H1 (cell line): ENCODE results near the gene MAML3. TPM values are rescaled to one million over a fixed set of nuclear protein-coding genes. Genes with fewer than 3 reads are reported as not detected.

Source experiments
- CTCF ChIA-PET: fragments of 300-600 bp; sonication (Branson Sonifier 250); formaldehyde crosslinking; loops from one replicate; lab custom pipeline; 2021; ENCODE audit not compliant: partially characterized antibody; lab: Charles Lee
- POLR2A ChIA-PET: fragments of 300-600 bp; sonication (Branson Sonifier 250); formaldehyde crosslinking; loops from one replicate; lab custom pipeline; 2021; ENCODE audit warnings: inconsistent platforms; ENCODE audit not compliant: partially characterized antibody; lab: Charles Lee
- DNase-seq, 2 experiments: peaks; one replicate each; pipeline versions ENCODE4 v3.0.0 to v3.0.0-alpha.2; 2010 to 2022; ENCODE audit warnings: low spot score in 2 of 2, low read depth in 1 of 2, mixed read lengths in 1 of 2
- FAIRE-seq: peaks from 2 replicates; lab custom pipeline; 2011; peaks lifted over from hg19 to GRCh38; lab: Jason Lieb, UNC
- H2AFZ ChIP-seq: 2 replicates; pipeline ENCODE4 v1.8.1; 2012; ENCODE audit warnings: low read length, inconsistent platforms
- H2AK5ac ChIP-seq: 2 replicates; pipeline ENCODE4 v1.6.1; 2013; ENCODE audit warnings: low read depth, low read length
- H2BK120ac ChIP-seq: replicated peaks from 2 replicates; pipeline ENCODE3; 2013; ENCODE audit warnings: low read depth, low read length, inconsistent platforms
- H2BK12ac ChIP-seq: 2 replicates; pipeline ENCODE4 v1.6.1; 2013; ENCODE audit warnings: low read depth, low read length
- H2BK15ac ChIP-seq: 2 replicates; pipeline ENCODE4 v1.6.1; 2013; ENCODE audit warnings: low read length
- H2BK20ac ChIP-seq: 2 replicates; pipeline ENCODE4 v1.6.1; 2013; ENCODE audit warnings: low read length
- H2BK5ac ChIP-seq: 2 replicates; pipeline ENCODE4 v1.6.1; 2013; ENCODE audit warnings: low read depth, low read length
- H3K14ac ChIP-seq: 2 replicates; pipeline ENCODE4 v1.6.1; 2013; ENCODE audit warnings: inconsistent platforms; ENCODE audit not compliant: insufficient read length
- H3K18ac ChIP-seq: 2 replicates; pipeline ENCODE4 v1.6.1; 2013; ENCODE audit warnings: low read length; ENCODE audit errors: extremely low read depth
- H3K23ac ChIP-seq: 2 replicates; pipeline ENCODE4 v1.6.1; 2013; ENCODE audit warnings: inconsistent platforms; ENCODE audit not compliant: insufficient read length
- H3K23me2 ChIP-seq: 2 replicates; pipeline ENCODE4 v1.6.1; 2013; ENCODE audit warnings: low read depth, low read length
- H3K27ac ChIP-seq: 2 replicates; pipeline ENCODE4 v1.6.1; 2011; ENCODE audit warnings: low read depth, low read length, inconsistent platforms
- H3K27me3 ChIP-seq, 4 experiments: replicated peaks in 1 of 4; 1 replicate in 1 of 4; 2 replicates in 3 of 4; pipeline versions ENCODE4 v1.6.1 to v1.8.1; 2011 to 2013; ENCODE audit warnings: low read length in 3 of 4, mild to moderate bottlenecking in 3 of 4, inconsistent platforms in 2 of 4, mixed read lengths in 2 of 4, moderate library complexity in 1 of 4; ENCODE audit not compliant: control insufficient read depth in 3 of 4, insufficient read depth in 3 of 4; ENCODE audit errors: extremely low read depth in 1 of 4
- H3K36me3 ChIP-seq, 4 experiments: 2 replicates each; pipeline versions ENCODE4 v1.6.1 to v1.8.1; 2011 to 2013; ENCODE audit warnings: mild to moderate bottlenecking in 4 of 4, low read length in 3 of 4, moderate library complexity in 2 of 4, control low read depth in 1 of 4, inconsistent platforms in 1 of 4; ENCODE audit not compliant: insufficient read depth in 4 of 4, control insufficient read depth in 2 of 4
- H3K4ac ChIP-seq: replicated peaks from 2 replicates; pipeline ENCODE3; 2013; ENCODE audit warnings: low read length, low read depth, mixed read lengths, inconsistent platforms; ENCODE audit not compliant: insufficient read length
- H3K4me1 ChIP-seq, 4 experiments: replicated peaks in 1 of 4; 1 replicate in 1 of 4; 2 replicates in 3 of 4; pipeline versions ENCODE4 v1.6.1 to v1.8.1; 2011 to 2013; ENCODE audit warnings: low read length in 3 of 4, inconsistent platforms in 2 of 4, mixed read lengths in 1 of 4; ENCODE audit not compliant: insufficient read depth in 4 of 4, control insufficient read depth in 3 of 4
- H3K4me2 ChIP-seq, 2 experiments: 2 replicates each; pipeline versions ENCODE4 v1.6.1 to v1.8.1; 2011 to 2013; ENCODE audit warnings: low read depth in 2 of 2, low read length in 2 of 2, control low read depth in 1 of 2, inconsistent platforms in 1 of 2, mild to moderate bottlenecking in 1 of 2; ENCODE audit not compliant: insufficient read depth in 1 of 2
- H3K4me3 ChIP-seq, 4 experiments: fragments of 200-600, 300-600 bp in 1 of 4; sonication (generic), shearing (Covaris generic), sonication (Bioruptor Twin) in 1 of 4; 2 replicates each; pipeline versions ENCODE4 v1.5.1 to v1.8.1; 2011 to 2016; ENCODE audit warnings: low read length in 4 of 4, low read depth in 3 of 4, control low read depth in 2 of 4, inconsistent platforms in 2 of 4, mild to moderate bottlenecking in 2 of 4, mixed read lengths in 1 of 4, moderate library complexity in 1 of 4; ENCODE audit not compliant: insufficient read depth in 2 of 4; ENCODE audit errors: extremely low read depth in 1 of 4
- H3K56ac ChIP-seq: replicated peaks from 2 replicates; pipeline ENCODE3; 2013; ENCODE audit warnings: low read depth, mild to moderate bottlenecking, mixed read lengths, low read length, inconsistent platforms; ENCODE audit not compliant: insufficient read length
- H3K79me1 ChIP-seq: 2 replicates; pipeline ENCODE4 v1.6.1; 2013; ENCODE audit warnings: low read depth, low read length, control low read depth
- H3K79me2 ChIP-seq, 2 experiments: 2 replicates each; pipeline versions ENCODE4 v1.6.1 to v1.8.1; 2012 to 2013; ENCODE audit warnings: low read length in 2 of 2, mild to moderate bottlenecking in 2 of 2, inconsistent platforms in 1 of 2; ENCODE audit not compliant: insufficient read depth in 2 of 2, control insufficient read depth in 1 of 2
- H3K9ac ChIP-seq, 4 experiments: replicated peaks in 1 of 4; 1 replicate in 1 of 4; 2 replicates in 3 of 4; pipeline versions ENCODE4 v1.6.1 to v1.8.1; 2011 to 2013; ENCODE audit warnings: low read depth in 3 of 4, low read length in 3 of 4, control low read depth in 2 of 4, mild to moderate bottlenecking in 2 of 4, moderate library complexity in 2 of 4, inconsistent platforms in 1 of 4; ENCODE audit errors: extremely low read depth in 1 of 4
- H3K9me3 ChIP-seq, 2 experiments: 2 replicates each; pipeline versions ENCODE4 v1.6.1 to v1.8.1; 2012 to 2013; ENCODE audit warnings: mild to moderate bottlenecking in 2 of 2, moderate library complexity in 2 of 2, control low read depth in 1 of 2, inconsistent platforms in 1 of 2, low read depth in 1 of 2, low read length in 1 of 2, mixed read lengths in 1 of 2; ENCODE audit not compliant: insufficient read depth in 2 of 2
- H4K20me1 ChIP-seq, 2 experiments: replicated peaks in 1 of 2; 2 replicates each; pipeline versions ENCODE3 to v1.8.1; 2011 to 2013; ENCODE audit warnings: inconsistent platforms in 2 of 2, low read length in 2 of 2, mild to moderate bottlenecking in 1 of 2; ENCODE audit not compliant: insufficient read depth in 2 of 2, control insufficient read depth in 1 of 2
- H4K5ac ChIP-seq: 2 replicates; pipeline ENCODE4 v1.6.1; 2013; ENCODE audit warnings: low read length, low read depth, mixed read lengths, inconsistent platforms; ENCODE audit not compliant: insufficient read length
- H4K8ac ChIP-seq: 2 replicates; pipeline ENCODE4 v1.8.0; 2013; ENCODE audit warnings: mild to moderate bottlenecking, moderate library complexity, low read length, inconsistent platforms; ENCODE audit not compliant: insufficient read depth; ENCODE audit errors: extremely low read depth
- H4K91ac ChIP-seq: replicated peaks from 2 replicates; pipeline ENCODE3; 2013; ENCODE audit warnings: low read length, mixed read lengths, inconsistent platforms; ENCODE audit not compliant: insufficient read length
- CBX5 ChIP-seq: fragments of 300-800, 300-1000 bp; sonication (generic); IDR thresholded peaks from 2 replicates; pipeline ENCODE4 v1.7.1; 2016; ENCODE audit warnings: antibody characterized with exemption, low read length, low read depth
- CBX8 ChIP-seq: fragments of 300-800, 300-1000 bp; sonication (generic); IDR thresholded peaks from 2 replicates; pipeline ENCODE4 v1.7.1; 2016; ENCODE audit warnings: low read depth, low read length, borderline replicate concordance
- CHD2 ChIP-seq: IDR thresholded peaks from 2 replicates; pipeline ENCODE4 v1.6.1; 2012; ENCODE audit warnings: low read length, improper control_type of control experiment
- JUN ChIP-seq: IDR thresholded peaks from 2 replicates; pipeline ENCODE4 v1.6.1; 2011; ENCODE audit warnings: low read depth, mild to moderate bottlenecking, improper control_type of control experiment, low read length
- JUND ChIP-seq: IDR thresholded peaks from 2 replicates; pipeline ENCODE4 v1.6.1; 2011; ENCODE audit warnings: mild to moderate bottlenecking, improper control_type of control experiment, low read length
- MAFK ChIP-seq: IDR thresholded peaks from 2 replicates; pipeline ENCODE4 v1.6.1; 2012; ENCODE audit warnings: low read depth, mild to moderate bottlenecking, improper control_type of control experiment, low read length
- PHF8 ChIP-seq: fragments of 200-600 bp; sonication (generic); conservative IDR thresholded peaks from 2 replicates; pipeline ENCODE4 v1.7.1; 2012; ENCODE audit warnings: low read depth, mild to moderate bottlenecking, inconsistent platforms, low read length, moderate library complexity
- RFX5 ChIP-seq: IDR thresholded peaks from 2 replicates; pipeline ENCODE4 v1.6.1; 2011; ENCODE audit warnings: low read depth, low read length, improper control_type of control experiment, borderline replicate concordance
- SP1 ChIP-seq: IDR thresholded peaks from 2 replicates; pipeline ENCODE4 v1.6.1; 2011; ENCODE audit warnings: low read depth, low read length
- TBP ChIP-seq: IDR thresholded peaks from 2 replicates; pipeline ENCODE4 v1.6.1; 2011; ENCODE audit warnings: low read depth, low read length, improper control_type of control experiment
- ZNF274 ChIP-seq: IDR thresholded peaks from 2 replicates; pipeline ENCODE4 v1.7.0; 2012; ENCODE audit warnings: low read length, borderline replicate concordance; ENCODE audit errors: extremely low read depth
- WGBS, 2 experiments: shearing (Covaris generic) in 1 of 2; methylation state at CpG; one replicate each; pipeline versions ENCODE4 v1.1.6 to v1.1.7; 2013 to 2015; ENCODE audit warnings: low lambda C conversion rate in 2 of 2, mixed read lengths in 2 of 2, inconsistent platforms in 1 of 2, low coverage in 1 of 2, missing lambda C conversion rate in 1 of 2; ENCODE audit not compliant: insufficient replicate concordance in 2 of 2, insufficient coverage in 1 of 2, insufficient read length in 1 of 2; ENCODE audit errors: extremely low coverage in 1 of 2, missing lambda C conversion rate in 1 of 2; 5-methylcytosine and 5-hydroxymethylcytosine counted together
- polyA plus RNA-seq, 7 experiments: library from polyadenylated mRNA; depleted of rRNA in 3 of 7; stranded (reverse) in 5 of 7; unstranded in 2 of 7; fragments of >200 nt in 5 of 7; fragments of 200-250 nt in 2 of 7; gene quantifications; 1 replicate in 5 of 7; 2 replicates in 1 of 7; 4 replicates in 1 of 7; pipeline versions ENCODE4 v1.2.1 to v1.2.3, GENCODE V29; 2011 to 2013; ENCODE audit warnings: missing spikeins in 2 of 7, mixed read lengths in 2 of 7
- total RNA-seq: library from RNA; stranded (reverse); fragmentation: NEBNext Ultra II Directional; extraction: Animal tissue kit (Norgen Biotek cat#: 25700); gene quantifications from 2 replicates; pipeline ENCODE4 v1.2.1, GENCODE V29; 2021
- TF ChIP-seq, protein P1 (sequence below): IDR thresholded peaks from 2 replicates; pipeline ENCODE4 v1.6.1; 2012; ENCODE audit warnings: low read length, inconsistent platforms

The MAML3 gene
- total and polyA plus RNA-seq, 2 of the 8 experiments (the other 6 are each of a cell fraction or from before 2014, with no cell fraction given) = 2.1 to 5.7 TPM

DNA sequence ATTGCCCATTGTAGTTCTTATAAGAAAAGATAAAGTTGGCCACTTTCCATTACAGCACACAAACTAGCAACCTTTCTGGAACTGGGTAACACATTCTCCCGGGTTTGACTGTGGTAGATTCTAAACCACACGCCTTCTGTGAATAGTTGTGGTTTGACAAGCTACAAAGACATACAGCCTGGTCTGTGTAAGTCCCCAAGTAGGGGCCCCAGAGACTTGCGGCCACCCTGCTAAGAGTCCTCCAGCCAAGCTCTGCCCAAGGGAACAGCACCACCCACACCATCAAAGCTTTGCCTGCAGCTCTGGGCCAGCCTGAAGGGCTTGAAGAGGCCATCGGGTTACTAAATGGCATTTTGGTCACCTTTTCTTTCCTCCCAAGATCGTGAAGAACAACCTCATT, 203.4 kb downstream of the MAML3 start:
- Histone ChIP-seq H4K20me1 (no peaks in the 10 kb centered on the region), H3K14ac (no peak overlapping the region), H3K9me3 (no peaks in the 10 kb centered on the region), H3K4ac (no peak overlapping the region), H4K5ac (no peak overlapping the region), H3K4me2 (no peak overlapping the region), H3K4me1 (peaks cover 0 to 2% (median 0%) of the 10 kb centered on the region in 4 experiments; a peak in 1 of 7 replicates), H2AK5ac (no peak overlapping the region), H2BK120ac (no peak overlapping the region), H2BK15ac (no peak overlapping the region), H4K8ac (no peak overlapping the region), H3K79me2 (no peaks in the 10 kb centered on the region), H2BK20ac (no peak overlapping the region), H2AFZ (no peak overlapping the region), H3K9ac (no peak overlapping the region)
- DNase-seq = no peak
- ChIA-PET CTCF (interaction anchor here (1.0 kb wide), 1 partner anchor 293 kb away, joined by 4 read pairs; no protein-coding TSS in a partner anchor), POLR2A (no interaction called here)
- no peak for FAIRE-seq
- TF ChIP-seq SP1 = no peak
- TF ChIP-seq PHF8 = no peak
- TF ChIP-seq JUND = no peak
- TF ChIP-seq CBX8 = no peak
- TF ChIP-seq, protein P1, sequence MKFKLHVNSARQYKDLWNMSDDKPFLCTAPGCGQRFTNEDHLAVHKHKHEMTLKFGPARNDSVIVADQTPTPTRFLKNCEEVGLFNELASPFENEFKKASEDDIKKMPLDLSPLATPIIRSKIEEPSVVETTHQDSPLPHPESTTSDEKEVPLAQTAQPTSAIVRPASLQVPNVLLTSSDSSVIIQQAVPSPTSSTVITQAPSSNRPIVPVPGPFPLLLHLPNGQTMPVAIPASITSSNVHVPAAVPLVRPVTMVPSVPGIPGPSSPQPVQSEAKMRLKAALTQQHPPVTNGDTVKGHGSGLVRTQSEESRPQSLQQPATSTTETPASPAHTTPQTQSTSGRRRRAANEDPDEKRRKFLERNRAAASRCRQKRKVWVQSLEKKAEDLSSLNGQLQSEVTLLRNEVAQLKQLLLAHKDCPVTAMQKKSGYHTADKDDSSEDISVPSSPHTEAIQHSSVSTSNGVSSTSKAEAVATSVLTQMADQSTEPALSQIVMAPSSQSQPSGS = no peak
- no peak for TF ChIP-seq MAFK
- no peak for TF ChIP-seq CHD2
- TF ChIP-seq ZNF274 = no peak
- no peak for TF ChIP-seq CBX5
- no peak for TF ChIP-seq TBP
- TF ChIP-seq RFX5 = no peak
- TF ChIP-seq JUN = no peak
- TF ChIP-seq, all 59 proteins: peak for 0
- H2BK12ac ChIP-seq = no peak overlapping the region
- no peaks in the 10 kb centered on the region for H3K79me1 ChIP-seq
- H4K91ac ChIP-seq = no peak overlapping the region
- no peaks in the 10 kb centered on the region for H3K27me3 ChIP-seq
- no peaks in the 10 kb centered on the region for H3K36me3 ChIP-seq
- H3K4me3 ChIP-seq = no peak overlapping the region
- H3K18ac ChIP-seq = no peak overlapping the region
- H3K23ac ChIP-seq = no peak overlapping the region
- no peaks in the 10 kb centered on the region for H3K23me2 ChIP-seq
- 88% methylated on average over 5 of the region's 5 CpGs; no CpG with 5 or more reads in 1 of the 2 experiments for WGBS, 2 experiments
- no peak overlapping the region for H3K27ac ChIP-seq
- no peak overlapping the region for H3K56ac ChIP-seq
- H2BK5ac ChIP-seq = no peak overlapping the region
